ENCODE measurements around the gene ADRA2B. TPM values are rescaled to one million over a fixed set of nuclear protein-coding genes. Genes with fewer than 3 reads are reported as not detected.

The ADRA2B gene
- total RNA-seq, 1 donor: under 0.01 TPM

DNA sequence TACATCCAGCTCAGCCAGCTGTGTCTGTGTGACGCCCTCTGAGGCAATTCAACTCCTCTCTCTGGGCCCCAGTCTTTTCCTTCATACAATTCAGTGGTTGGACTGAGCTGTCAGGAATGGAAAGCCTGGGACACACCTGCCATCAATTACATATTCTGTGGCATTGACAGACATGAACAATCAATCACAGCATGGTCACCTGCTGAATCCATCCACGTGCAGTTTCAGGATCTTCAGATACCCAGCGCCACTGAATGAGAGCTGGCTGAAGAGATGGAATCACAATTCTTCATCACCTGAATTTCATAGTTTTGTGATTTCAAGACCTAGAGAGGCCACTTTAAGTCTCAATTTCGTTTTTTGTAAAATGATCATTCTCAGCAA lies 5.1 kb downstream of the ADRA2B start:
- H3K36me3 ChIP-seq (ENCODE audit: insufficient read depth, low read length): no peaks in the 10 kb centered on the region
- TF ChIP-seq, protein P1, sequence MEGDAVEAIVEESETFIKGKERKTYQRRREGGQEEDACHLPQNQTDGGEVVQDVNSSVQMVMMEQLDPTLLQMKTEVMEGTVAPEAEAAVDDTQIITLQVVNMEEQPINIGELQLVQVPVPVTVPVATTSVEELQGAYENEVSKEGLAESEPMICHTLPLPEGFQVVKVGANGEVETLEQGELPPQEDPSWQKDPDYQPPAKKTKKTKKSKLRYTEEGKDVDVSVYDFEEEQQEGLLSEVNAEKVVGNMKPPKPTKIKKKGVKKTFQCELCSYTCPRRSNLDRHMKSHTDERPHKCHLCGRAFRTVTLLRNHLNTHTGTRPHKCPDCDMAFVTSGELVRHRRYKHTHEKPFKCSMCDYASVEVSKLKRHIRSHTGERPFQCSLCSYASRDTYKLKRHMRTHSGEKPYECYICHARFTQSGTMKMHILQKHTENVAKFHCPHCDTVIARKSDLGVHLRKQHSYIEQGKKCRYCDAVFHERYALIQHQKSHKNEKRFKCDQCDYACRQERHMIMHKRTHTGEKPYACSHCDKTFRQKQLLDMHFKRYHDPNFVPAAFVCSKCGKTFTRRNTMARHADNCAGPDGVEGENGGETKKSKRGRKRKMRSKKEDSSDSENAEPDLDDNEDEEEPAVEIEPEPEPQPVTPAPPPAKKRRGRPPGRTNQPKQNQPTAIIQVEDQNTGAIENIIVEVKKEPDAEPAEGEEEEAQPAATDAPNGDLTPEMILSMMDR (IDR thresholded peaks at IDR 0.05; ENCODE audit: extremely low read depth, low read depth, low read length): no peak

DNA sequence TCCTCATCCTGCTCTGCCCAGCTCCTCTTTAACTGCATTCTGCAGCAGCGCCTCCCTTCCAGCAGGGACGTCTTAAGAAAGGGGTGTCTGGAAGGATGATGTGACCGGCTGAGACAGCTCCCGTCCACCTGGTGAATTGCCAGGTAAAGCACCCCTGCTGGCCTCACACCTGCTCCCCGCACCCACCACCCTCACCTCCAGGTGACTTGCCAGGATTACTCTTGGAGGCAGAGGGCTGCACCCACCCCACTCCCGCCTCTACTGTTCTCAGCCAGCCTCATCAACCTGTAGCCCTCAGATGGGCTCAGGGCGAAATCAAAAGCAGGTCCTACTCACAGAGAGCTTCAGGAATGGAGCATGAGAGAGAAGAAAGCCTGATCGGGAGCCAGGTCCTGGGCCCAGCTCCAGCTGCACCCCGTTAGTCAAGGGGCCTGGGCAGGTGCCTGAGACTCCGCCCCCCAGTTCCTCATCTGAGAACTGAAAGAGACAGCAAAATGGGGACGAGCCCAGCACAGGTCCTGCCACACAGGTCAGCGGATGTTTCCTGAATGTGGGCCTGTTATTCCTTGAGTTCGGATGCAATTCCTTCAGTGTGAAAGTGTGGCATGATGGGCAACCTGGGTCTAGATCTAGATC lies 5.6 kb downstream of the ADRA2B start:
- peak; percentile 73 for DNase-seq (ENCODE audit: insufficient read length, low spot score, missing footprints)
- Histone ChIP-seq H3K27me3 (ENCODE audit: insufficient read depth, low read length) (peaks cover 22% of the 10 kb centered on the region), H3K79me2 (ENCODE audit: insufficient read depth, low read length) (no peaks in the 10 kb centered on the region), H3K4me2 (ENCODE audit: insufficient read depth, low read length) (no peak overlapping the region), H3K27ac (ENCODE audit: low read depth, low read length) (no peak overlapping the region), H2AFZ (ENCODE audit: low read length) (no peak overlapping the region), H4K20me1 (ENCODE audit: insufficient read depth, low read length) (no peaks in the 10 kb centered on the region), H3K4me1 (ENCODE audit: insufficient read depth, low read length) (no peaks in the 10 kb centered on the region), H3K4me3 (ENCODE audit: insufficient read depth, low read length) (no peak overlapping the region), H3K36me3 (ENCODE audit: insufficient read depth, low read length) (no peaks in the 10 kb centered on the region), H3K9me3 (ENCODE audit: low read depth, low read length) (no peaks in the 10 kb centered on the region)
- TF ChIP-seq, protein P1 (IDR thresholded peaks at IDR 0.05; ENCODE audit: extremely low read depth, low read depth, low read length): no peak

More for the DNA sequence above, 5.1 kb downstream of the ADRA2B start:
- Histone ChIP-seq H2AFZ (ENCODE audit: low read length) (no peak overlapping the region), H3K27me3 (ENCODE audit: insufficient read depth, low read length) (peaks cover 27% of the 10 kb centered on the region), H3K9me3 (ENCODE audit: low read depth, low read length) (no peaks in the 10 kb centered on the region), H3K4me3 (ENCODE audit: insufficient read depth, low read length) (no peak overlapping the region), H3K27ac (ENCODE audit: low read depth, low read length) (no peak overlapping the region), H3K4me1 (ENCODE audit: insufficient read depth, low read length) (no peaks in the 10 kb centered on the region), H3K4me2 (ENCODE audit: insufficient read depth, low read length) (no peak overlapping the region), H4K20me1 (ENCODE audit: insufficient read depth, low read length) (no peaks in the 10 kb centered on the region), H3K79me2 (ENCODE audit: insufficient read depth, low read length) (no peaks in the 10 kb centered on the region)
- peak; percentile 52 for DNase-seq (ENCODE audit: insufficient read length, low spot score, missing footprints)

DNA sequence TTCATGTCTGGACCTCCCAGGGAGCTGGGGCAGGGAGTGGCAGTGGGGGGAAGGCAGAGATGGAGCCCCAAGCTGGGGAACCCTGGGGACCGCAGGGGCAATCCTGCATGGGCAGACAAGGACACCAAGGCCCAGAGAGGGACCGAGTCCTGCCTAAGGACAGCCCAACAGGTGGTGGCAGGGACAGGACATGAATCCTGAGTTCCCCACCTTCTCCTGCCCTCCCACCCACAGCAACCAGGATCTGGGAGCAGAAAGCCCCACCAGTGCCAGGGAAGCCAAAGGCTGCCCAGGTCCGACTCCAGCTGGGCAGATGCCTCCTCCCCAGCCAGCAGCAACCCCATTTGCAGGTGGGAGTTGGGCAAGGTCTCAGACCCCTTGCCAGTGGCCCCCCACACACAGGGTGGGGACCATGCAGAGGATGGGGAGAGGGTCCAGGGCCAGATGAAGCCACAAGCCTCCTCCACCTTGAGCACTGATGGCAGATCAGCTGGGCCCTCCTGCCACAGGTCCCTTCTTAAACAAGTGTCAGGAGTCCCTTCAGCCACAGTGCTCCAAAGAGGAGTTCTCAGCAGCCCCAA lies 6.3 kb downstream of the ADRA2B start:
- no peaks in the 10 kb centered on the region for H3K79me2 ChIP-seq (ENCODE audit: insufficient read depth, low read length)
- H3K9me3 ChIP-seq (ENCODE audit: low read depth, low read length): peaks cover 5% of the 10 kb centered on the region
- no peaks in the 10 kb centered on the region for H3K4me1 ChIP-seq (ENCODE audit: insufficient read depth, low read length)
- no peaks in the 10 kb centered on the region for H4K20me1 ChIP-seq (ENCODE audit: insufficient read depth, low read length)
- no peak overlapping the region for H3K4me2 ChIP-seq (ENCODE audit: insufficient read depth, low read length)
- peaks cover 14% of the 10 kb centered on the region for H3K27me3 ChIP-seq (ENCODE audit: insufficient read depth, low read length)
- TF ChIP-seq, protein P1 (IDR thresholded peaks at IDR 0.05; ENCODE audit: extremely low read depth, low read depth, low read length): no peak
- no peak overlapping the region for H2AFZ ChIP-seq (ENCODE audit: low read length)
- no peak overlapping the region for H3K4me3 ChIP-seq (ENCODE audit: insufficient read depth, low read length)
- no peak overlapping the region for H3K27ac ChIP-seq (ENCODE audit: low read depth, low read length)
- no peaks in the 10 kb centered on the region for H3K36me3 ChIP-seq (ENCODE audit: insufficient read depth, low read length)
- peak; percentile 64 for DNase-seq (ENCODE audit: insufficient read length, low spot score, missing footprints)

DNA sequence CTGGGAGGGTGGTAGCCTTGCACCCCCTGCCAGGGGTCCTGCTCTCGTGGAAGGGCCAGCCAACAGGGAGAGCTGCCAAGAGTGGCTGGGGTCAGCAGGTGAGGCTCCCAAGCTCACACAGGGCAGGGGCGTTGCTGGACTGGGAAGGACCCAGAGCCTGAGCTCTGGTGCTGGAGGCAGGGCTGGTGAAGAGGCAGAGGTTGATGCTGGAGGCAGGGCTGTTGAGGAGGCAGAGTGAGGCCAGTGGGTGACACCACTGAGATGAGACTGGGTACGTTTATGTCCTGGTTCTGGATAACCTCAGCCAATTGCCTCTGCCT lies 7.0 kb downstream of the ADRA2B start:
- Histone ChIP-seq H3K79me2 (ENCODE audit: insufficient read depth, low read length) (no peaks in the 10 kb centered on the region), H4K20me1 (ENCODE audit: insufficient read depth, low read length) (no peaks in the 10 kb centered on the region), H3K27me3 (ENCODE audit: insufficient read depth, low read length) (peaks cover 13% of the 10 kb centered on the region), H3K4me2 (ENCODE audit: insufficient read depth, low read length) (no peak overlapping the region), H3K4me3 (ENCODE audit: insufficient read depth, low read length) (no peak overlapping the region), H3K4me1 (ENCODE audit: insufficient read depth, low read length) (no peaks in the 10 kb centered on the region), H3K9me3 (ENCODE audit: low read depth, low read length) (peaks cover 5% of the 10 kb centered on the region), H2AFZ (ENCODE audit: low read length) (no peak overlapping the region), H3K36me3 (ENCODE audit: insufficient read depth, low read length) (no peaks in the 10 kb centered on the region), H3K27ac (ENCODE audit: low read depth, low read length) (no peak overlapping the region)
- peak; percentile 48 for DNase-seq (ENCODE audit: insufficient read length, low spot score, missing footprints)
- TF ChIP-seq, protein P1 (IDR thresholded peaks at IDR 0.05; ENCODE audit: extremely low read depth, low read depth, low read length): no peak

All from osteoblast (primary cell).